ENCODE results near the gene IBSP. TPM values are rescaled to one million over a fixed set of nuclear protein-coding genes. Genes with fewer than 3 reads are reported as not detected.

Gene IBSP, protein sequence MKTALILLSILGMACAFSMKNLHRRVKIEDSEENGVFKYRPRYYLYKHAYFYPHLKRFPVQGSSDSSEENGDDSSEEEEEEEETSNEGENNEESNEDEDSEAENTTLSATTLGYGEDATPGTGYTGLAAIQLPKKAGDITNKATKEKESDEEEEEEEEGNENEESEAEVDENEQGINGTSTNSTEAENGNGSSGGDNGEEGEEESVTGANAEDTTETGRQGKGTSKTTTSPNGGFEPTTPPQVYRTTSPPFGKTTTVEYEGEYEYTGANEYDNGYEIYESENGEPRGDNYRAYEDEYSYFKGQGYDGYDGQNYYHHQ
- not detected for total RNA-seq

DNA sequence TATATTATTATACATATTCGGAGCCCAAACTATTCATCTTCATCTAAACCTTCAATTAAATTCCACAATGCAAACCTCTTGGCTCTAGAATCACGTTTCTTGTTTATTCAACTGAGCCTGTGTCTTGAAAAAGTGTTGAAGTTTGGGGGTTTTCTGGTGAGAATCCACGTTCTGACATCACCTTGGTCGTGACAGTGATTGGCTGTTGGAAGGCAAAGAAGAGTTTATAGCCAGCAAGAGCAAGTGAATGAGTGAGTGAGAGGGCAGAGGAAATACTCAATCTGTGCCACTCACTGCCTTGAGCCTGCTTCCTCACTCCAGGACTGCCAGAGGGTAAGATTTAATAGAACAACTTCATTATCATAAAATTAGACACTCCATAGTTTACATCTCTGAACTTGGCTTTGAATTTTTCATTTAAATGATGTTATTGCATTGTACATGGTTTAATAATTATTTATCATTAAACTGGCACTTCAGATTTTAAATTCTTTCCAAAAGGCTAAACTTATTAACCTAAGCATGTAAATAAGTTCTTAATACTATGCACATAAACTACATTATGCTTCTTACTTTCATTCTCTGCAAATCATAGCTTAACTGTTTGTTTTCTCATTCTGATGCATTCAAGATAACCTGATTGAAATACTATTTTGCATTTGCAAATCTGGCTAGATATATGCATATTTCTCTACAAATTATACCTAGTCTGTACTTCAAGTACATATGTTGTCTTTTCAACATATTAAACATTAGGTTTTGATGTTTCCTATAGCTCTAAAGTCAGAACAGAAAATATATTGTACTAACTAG lies at the start of gene IBSP:
IBSP (plus strand) TSS at position 254 of the 813 bp plus-strand sequence. CDS start 2,808 bp downstream, outside the sequence.
- FAIRE-seq (no peak), DNase-seq (ENCODE audit: low spot score in 2 of 2) (no peak)

DNA sequence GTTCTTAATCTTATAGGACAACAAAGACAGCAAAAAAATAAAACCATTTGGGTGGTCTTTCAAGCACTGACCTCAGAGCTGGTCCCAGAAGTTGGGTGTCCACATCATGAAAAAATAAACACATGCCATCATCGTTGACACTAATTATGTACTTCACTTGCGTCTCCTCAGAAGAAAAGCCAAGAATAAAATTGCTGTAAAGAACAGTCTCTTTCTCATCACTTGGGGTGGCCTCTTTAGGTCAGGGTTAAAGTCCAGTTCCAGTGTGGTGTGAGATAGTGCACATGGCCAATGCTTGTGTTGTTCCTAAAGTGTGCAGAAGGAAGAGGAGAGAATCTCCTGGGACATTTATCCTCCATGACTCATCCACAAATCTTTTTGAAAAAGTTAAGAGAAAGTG lies 49.5 kb upstream of the IBSP start:
- DNase-seq (ENCODE audit: low spot score in 2 of 2) (no peak), FAIRE-seq (no peak)

DNA sequence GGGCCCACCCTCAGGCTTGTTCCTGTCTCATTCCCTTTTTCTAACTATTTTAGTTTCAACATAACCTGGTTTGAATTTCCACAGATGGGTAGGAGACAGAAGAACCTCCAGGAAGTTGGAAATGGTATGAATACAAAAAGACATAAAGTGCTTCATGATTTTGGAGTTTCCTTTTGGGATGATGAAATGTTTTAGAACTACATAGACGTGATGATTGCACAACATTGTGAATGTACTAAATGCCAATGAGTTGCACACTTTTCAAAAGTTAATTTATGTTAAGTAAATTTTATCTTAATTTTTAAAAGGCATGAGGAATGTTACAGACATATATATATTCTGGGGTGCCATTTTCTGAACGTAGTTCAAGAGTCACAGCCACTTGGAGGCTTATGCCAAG lies 41.1 kb upstream of the IBSP start:
- FAIRE-seq (no peak), DNase-seq (ENCODE audit: low spot score in 2 of 2) (no peak)

DNA sequence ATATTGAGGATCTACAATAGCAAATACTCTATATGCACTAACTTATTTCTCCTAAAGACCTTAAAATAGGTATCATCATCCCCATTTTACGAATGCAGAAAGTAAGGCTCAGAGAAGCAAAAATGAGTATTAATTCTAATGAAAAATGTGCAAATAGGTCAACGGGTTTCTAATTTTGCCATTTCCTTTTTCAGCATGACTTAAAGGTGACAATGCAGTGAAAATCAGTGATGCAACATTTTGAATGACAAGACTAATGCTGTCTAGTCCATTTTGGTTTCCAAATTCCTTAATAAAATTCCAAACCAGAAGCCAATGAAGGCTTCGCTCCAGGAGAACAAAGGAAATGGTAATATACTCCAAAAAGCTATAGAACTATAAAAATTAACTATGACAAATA lies 37.0 kb upstream of the IBSP start:
- DNase-seq (ENCODE audit: low spot score in 2 of 2): no peak
- no peak for FAIRE-seq

DNA sequence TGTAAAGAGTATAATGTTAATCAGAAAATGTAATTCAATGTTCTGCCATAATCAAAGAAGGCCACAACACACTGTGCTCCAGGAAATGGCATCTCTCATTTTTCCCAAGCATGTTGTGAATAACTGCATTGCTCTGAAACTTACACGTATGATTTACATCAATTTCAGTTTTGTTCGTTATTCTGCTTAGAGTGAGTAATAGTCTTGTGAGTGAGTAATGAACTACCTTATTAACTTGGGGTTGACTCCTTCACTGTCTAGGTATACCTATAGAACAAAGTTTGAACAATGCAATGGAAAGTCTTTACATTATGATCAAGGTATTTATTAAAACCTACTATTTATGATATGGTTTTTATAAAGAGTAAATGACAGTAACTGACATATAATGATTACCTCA lies 17.8 kb upstream of the IBSP start:
- FAIRE-seq (no peak), DNase-seq (ENCODE audit: low spot score in 2 of 2) (no peak)

- FAIRE-seq (no peak), DNase-seq (ENCODE audit: low spot score in 2 of 2) (no peak)
Observed at GRCh38 chr4:87783781-87784180, 15.6 kb upstream of the IBSP start.

- DNase-seq (ENCODE audit: low spot score in 2 of 2) (no peak), FAIRE-seq (no peak)
Observed at GRCh38 chr4:87785731-87786509, 13.4 kb upstream of the IBSP start.

GRCh38 chr4:87802858-87803257 lies 3.5 kb downstream of the IBSP start:
- no peak for FAIRE-seq

DNA sequence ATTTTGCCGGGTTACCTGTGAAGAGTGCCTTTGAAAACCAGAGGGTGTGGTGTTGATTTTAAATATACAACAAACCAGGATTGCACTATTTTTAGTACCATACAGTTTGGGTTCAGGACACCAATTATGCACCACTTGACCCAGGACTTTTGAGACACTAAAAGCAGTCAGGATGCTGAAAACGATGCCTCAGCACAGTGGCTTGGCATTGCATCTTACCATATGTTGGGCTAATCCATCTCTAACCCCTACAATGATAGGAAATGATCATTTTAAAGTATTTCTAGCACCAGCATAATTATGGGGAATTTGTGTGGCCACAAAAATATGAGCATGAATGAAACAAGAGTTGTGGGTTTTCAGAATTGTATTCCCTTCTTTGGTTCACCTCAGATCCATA lies 4.1 kb downstream of the IBSP start:
- DNase-seq (ENCODE audit: low spot score in 2 of 2): no peak
- FAIRE-seq: no peak

More at GRCh38 chr4:87802858-87803257, 3.5 kb downstream of the IBSP start:
- DNase-seq (ENCODE audit: low spot score in 2 of 2): no peak

DNA sequence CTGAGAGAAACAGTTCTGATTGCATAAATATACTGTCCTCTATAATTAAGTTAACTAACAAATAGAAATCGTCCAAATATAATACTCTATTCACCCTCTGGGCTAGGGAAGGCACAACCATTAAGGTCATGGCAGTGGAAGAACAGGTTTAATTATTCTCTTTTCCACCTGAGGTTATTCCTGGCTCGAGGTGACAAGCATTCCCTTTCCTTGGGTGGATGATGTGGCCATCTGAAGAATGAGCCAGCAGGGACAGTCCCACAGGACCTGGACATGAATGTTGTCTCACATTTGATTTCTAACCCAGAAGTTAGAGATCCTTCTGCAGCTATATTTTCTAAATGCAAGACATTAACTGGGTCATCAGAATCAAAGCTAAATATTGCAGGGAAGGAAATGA lies 5.5 kb downstream of the IBSP start:
- FAIRE-seq (no peak), DNase-seq (ENCODE audit: low spot score in 2 of 2) (no peak)

GRCh38 chr4:87805971-87806370 lies 6.6 kb downstream of the IBSP start:
- FAIRE-seq: no peak
- no peak for DNase-seq (ENCODE audit: low spot score in 2 of 2)

DNA sequence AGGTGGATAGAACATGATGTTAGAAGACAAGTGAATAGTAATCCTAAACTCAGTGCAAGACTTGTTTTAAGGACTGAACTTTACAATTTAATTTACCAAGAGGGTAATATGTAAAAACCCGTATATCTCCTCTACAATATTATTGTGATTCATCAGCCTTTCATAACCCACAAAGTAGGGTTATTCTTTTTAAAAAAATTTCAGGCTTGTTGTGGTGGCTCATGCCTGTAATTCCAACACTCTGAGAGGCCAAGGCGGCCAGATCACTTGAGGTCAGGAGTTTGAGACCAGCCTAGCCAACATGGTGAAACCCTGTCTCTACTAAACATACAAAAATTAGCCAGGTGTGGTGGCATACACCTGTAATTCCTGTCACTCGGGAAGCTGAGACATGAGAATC lies 7.2 kb downstream of the IBSP start:
- no peak for DNase-seq (ENCODE audit: low spot score in 2 of 2)
- FAIRE-seq: no peak

DNA sequence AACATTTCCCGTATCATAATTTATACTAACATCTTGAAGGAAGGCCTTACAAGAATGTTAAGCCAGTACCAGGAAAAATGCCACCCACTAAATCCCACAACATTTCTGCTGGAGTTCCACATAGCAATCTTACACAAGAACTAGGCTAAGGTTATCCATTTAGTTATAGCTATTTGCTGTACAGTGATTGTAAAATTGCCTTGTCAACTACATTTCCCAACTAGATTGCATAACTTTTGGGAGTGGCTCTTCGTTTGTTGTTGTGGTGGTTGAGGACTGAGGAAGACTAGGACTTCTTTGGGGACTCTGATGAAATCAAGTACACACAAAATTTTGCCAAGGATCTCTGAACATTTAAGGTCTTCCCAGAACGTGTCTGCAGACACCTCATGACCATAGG lies 8.0 kb downstream of the IBSP start:
- FAIRE-seq: no peak
- DNase-seq (ENCODE audit: low spot score in 2 of 2): no peak

- DNase-seq (ENCODE audit: low spot score in 2 of 2) (no peak), FAIRE-seq (no peak)
Observed at GRCh38 chr4:87811977-87812376, 12.6 kb downstream of the IBSP start.

- DNase-seq (ENCODE audit: low spot score in 2 of 2) (no peak), FAIRE-seq (no peak)
Observed at GRCh38 chr4:87819281-87819919, 20.0 kb downstream of the IBSP start.

GRCh38 chr4:87823200-87823599 lies 23.8 kb downstream of the IBSP start:
- DNase-seq (ENCODE audit: low spot score in 2 of 2) (no peak), FAIRE-seq (no peak)

DNA sequence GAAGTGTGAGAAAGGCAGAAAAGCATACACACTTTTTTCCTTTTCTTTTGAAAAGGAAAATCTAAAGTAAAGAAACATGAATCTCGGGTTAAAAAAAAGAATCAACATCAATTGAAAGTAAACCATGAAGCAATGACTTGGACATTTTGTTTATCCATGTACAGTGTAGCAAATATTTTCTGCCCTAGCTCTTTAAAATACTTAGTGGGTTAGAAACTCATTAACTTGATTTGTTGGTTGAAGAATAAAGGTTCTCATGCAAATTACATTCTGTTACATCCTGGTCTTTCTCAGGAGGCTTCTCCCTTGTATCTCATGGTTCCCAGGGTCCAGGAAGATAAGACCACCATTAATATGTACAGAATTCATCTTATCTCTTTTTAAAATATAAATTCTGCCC lies 24.4 kb downstream of the IBSP start:
- no peak for FAIRE-seq
- DNase-seq (ENCODE audit: low spot score in 2 of 2): no peak

- FAIRE-seq (no peak), DNase-seq (ENCODE audit: low spot score in 2 of 2) (no peak)
Observed at GRCh38 chr4:87824352-87824751, 25.0 kb downstream of the IBSP start.

- FAIRE-seq: no peak
- no peak for DNase-seq (ENCODE audit: low spot score in 2 of 2)
Observed at GRCh38 chr4:87832669-87833068, 33.3 kb downstream of the IBSP start, which contains the start of gene MEPE. TSS of gene MEPE (plus strand) at chr4:87832969. CDS start at chr4:87834715, 1,746 bp downstream.

DNA sequence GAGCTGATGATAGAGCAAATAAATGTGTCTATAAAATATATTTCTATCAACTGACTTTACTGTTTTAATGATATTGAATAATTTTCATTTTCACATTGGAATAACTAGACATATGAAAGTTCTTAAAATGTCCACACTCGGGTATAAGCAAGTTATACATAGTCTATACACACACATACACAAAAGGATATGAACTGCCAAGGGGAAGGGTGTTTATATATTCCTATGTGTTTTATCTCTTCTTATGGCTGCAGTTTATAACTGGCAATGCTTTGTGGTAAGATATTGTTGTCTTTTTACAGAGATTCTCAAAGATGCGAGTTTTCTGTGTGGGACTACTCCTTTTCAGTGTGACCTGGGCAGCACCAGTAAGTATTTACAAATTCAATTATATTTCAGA lies 35.0 kb downstream of the IBSP start:
- FAIRE-seq (no peak), DNase-seq (ENCODE audit: low spot score in 2 of 2) (no peak)

- FAIRE-seq (no peak), DNase-seq (ENCODE audit: low spot score in 2 of 2) (no peak)
Observed at GRCh38 chr4:87835197-87835596, 35.8 kb downstream of the IBSP start.

Measured in frontal cortex (tissue), 4 donors.